Activated CD8-positive, alpha-beta T cell treated with anti-CD3 and anti-CD28 coated beads for 36 hours (primary cell): ENCODE measurements around the gene SLC49A4. TPM values are rescaled to one million over a fixed set of nuclear protein-coding genes. Genes with fewer than 3 reads are reported as not detected.
A peak's percentile ranks its signal among the peaks of the same experiment; 100 is the strongest.

ENCODE experiments used
- ATAC-seq: fragments of 200-7000 bp; cut with Tn5 transposase; one replicate; pipeline ENCODE4 v1.10.0; 2021; ENCODE audit warnings: mild to moderate bottlenecking, moderate library complexity
- CTCF ChIA-PET: fragments of 350-600 bp; sonication (Branson Sonifier 250); formaldehyde crosslinking; loops from one replicate; lab custom pipeline; 2021; ENCODE audit warnings: antibody characterized with exemption; lab: Charles Lee
- POLR2A ChIA-PET: fragments of 350-600 bp; sonication (Branson Sonifier 250); formaldehyde crosslinking; loops from one replicate; lab custom pipeline; 2021; ENCODE audit warnings: antibody characterized with exemption; lab: Charles Lee
- DNase-seq: peaks from one replicate; pipeline ENCODE4 v3.0.0-alpha.2; 2020
- H3K27ac Mint-ChIP-seq: one replicate; pipeline ENCODE4 v1.8.0; 2021; ENCODE audit warnings: mild to moderate bottlenecking, mixed read lengths
- H3K27me3 Mint-ChIP-seq: one replicate; pipeline ENCODE4 v1.8.0; 2021; ENCODE audit warnings: mixed read lengths
- H3K36me3 Mint-ChIP-seq: one replicate; pipeline ENCODE4 v1.8.0; 2021; ENCODE audit warnings: low read depth, mixed read lengths
- H3K4me1 Mint-ChIP-seq: one replicate; pipeline ENCODE4 v1.8.0; 2021; ENCODE audit warnings: low read depth, mixed read lengths
- H3K4me3 Mint-ChIP-seq: one replicate; pipeline ENCODE4 v1.8.0; 2021; ENCODE audit warnings: mild to moderate bottlenecking, moderate library complexity, mixed read lengths
- H3K9me3 Mint-ChIP-seq: one replicate; pipeline ENCODE4 v1.8.0; 2021; ENCODE audit warnings: mixed read lengths
- CTCF ChIP-seq: fragments of 200-600 bp; IDR thresholded peaks from one replicate; pipeline ENCODE4 v1.8.0; 2022; ENCODE audit warnings: antibody characterized with exemption, mild to moderate bottlenecking
- intact Hi-C: fragments of 100-400 bp; cut with micrococcal nuclease; formaldehyde crosslinking; loops from one replicate; pipeline ENCODE4 v1.10.0; 2022
- total RNA-seq, 2 experiments: library from RNA; stranded (reverse); gene quantifications; one replicate each; pipeline ENCODE4 v1.2.3, GENCODE V29; 2021

SLC49A4 gene
- total RNA-seq, 2 experiments from 2014 or later: 1.6 to 1.9 TPM

- peaks cover 4% of the 10 kb centered on the region for H3K36me3 Mint-ChIP-seq
Observed at GRCh38 chr3:122767540-122768372, 27.1 kb upstream of the SLC49A4 start.

GRCh38 chr3:122770521-122771202, 24.2 kb upstream of the SLC49A4 start:
- Mint-ChIP-seq H3K36me3 (peaks cover 5% of the 10 kb centered on the region), H3K4me3 (no peak overlapping the region), H3K27ac (no peak overlapping the region), H3K4me1 (peaks cover 3% of the 10 kb centered on the region), H3K27me3 (no peaks in the 10 kb centered on the region), H3K9me3 (no peaks in the 10 kb centered on the region)
- TF ChIP-seq CTCF: no peak
- ChIA-PET CTCF (interaction anchor here (1.0 to 1.9 kb wide), 2 partner anchors 15 to 121 kb away, joined by 3 to 7 read pairs; no protein-coding TSS in a partner anchor), POLR2A (no interaction called here)
- intact Hi-C loops: no loop called here
- ATAC-seq: no peak
- DNase-seq: no peak

More at GRCh38 chr3:122767540-122768372, 27.1 kb upstream of the SLC49A4 start:
- intact Hi-C loops: no loop called here
- CTCF ChIA-PET: no interaction called here
- no peak for DNase-seq
- Mint-ChIP-seq H3K4me1 (no peaks in the 10 kb centered on the region), H3K9me3 (no peaks in the 10 kb centered on the region), H3K4me3 (no peak overlapping the region), H3K27me3 (no peaks in the 10 kb centered on the region), H3K27ac (no peak overlapping the region)
- TF ChIP-seq CTCF: no peak
- POLR2A ChIA-PET: no interaction called here
- ATAC-seq: no peak

- ATAC-seq (no peak), DNase-seq (no peak)
- H3K4me3 Mint-ChIP-seq: no peak overlapping the region
- H3K9me3 Mint-ChIP-seq: no peaks in the 10 kb centered on the region
- intact Hi-C loops: no loop called here
- ChIA-PET POLR2A (interaction anchor here (0.7 kb wide), 1 partner anchor 276 kb away, joined by 3 read pairs; no protein-coding TSS in a partner anchor), CTCF (interaction anchor here (0.8 to 1.1 kb wide), 2 partner anchors 9 to 18 kb away, joined by 3 to 7 read pairs; no protein-coding TSS in a partner anchor)
- H3K27me3 Mint-ChIP-seq: no peaks in the 10 kb centered on the region
- H3K36me3 Mint-ChIP-seq: peaks cover 5% of the 10 kb centered on the region
- no peak overlapping the region for H3K27ac Mint-ChIP-seq
- TF ChIP-seq CTCF: no peak
- peaks cover 3% of the 10 kb centered on the region for H3K4me1 Mint-ChIP-seq
Observed at GRCh38 chr3:122772827-122773226, 22.0 kb upstream of the SLC49A4 start.

GRCh38 chr3:122773944-122774509, 20.8 kb upstream of the SLC49A4 start:
- peak overlapping the region; percentile 26 for H3K27ac Mint-ChIP-seq
- CTCF ChIA-PET: interaction anchor here (1.4 to 1.5 kb wide), 2 partner anchors 10 to 19 kb away, joined by 3 to 5 read pairs; no protein-coding TSS in a partner anchor

More at GRCh38 chr3:122773944-122774509, 20.8 kb upstream of the SLC49A4 start:
- H3K4me3 Mint-ChIP-seq: no peak overlapping the region
- peaks cover 3% of the 10 kb centered on the region for H3K4me1 Mint-ChIP-seq
- peaks cover 3% of the 10 kb centered on the region for H3K36me3 Mint-ChIP-seq
- H3K9me3 Mint-ChIP-seq: no peaks in the 10 kb centered on the region
- no peaks in the 10 kb centered on the region for H3K27me3 Mint-ChIP-seq
- intact Hi-C loops: no loop called here
- TF ChIP-seq CTCF: no peak
- no peak for DNase-seq
- ATAC-seq: no peak
- POLR2A ChIA-PET: no interaction called here
